ENCODE measurements around the gene TRUB1. TPM values are rescaled to one million over a fixed set of nuclear protein-coding genes. Genes with fewer than 3 reads are reported as not detected.

The TRUB1 gene
- total and polyA plus RNA-seq, 5 donors = 11.8 to 18.8 (median 15.4) TPM

Other genes starting within 250 kb of the TRUB1 start
- gene FHIP2A, start 116.4 kb upstream of the TRUB1 start, total RNA-seq = 10 to 100 TPM; 25.1 to 30.2 (median 27.8) TPM
- 7.3 TPM for gene FHIP2A, start 116.4 kb upstream of the TRUB1 start, polyA plus RNA-seq
- gene ATRNL1, start 155.2 kb downstream of the TRUB1 start, total RNA-seq = 1 to 10 TPM; 1.8 to 2.2 (median 2.1) TPM
- gene ATRNL1, start 155.2 kb downstream of the TRUB1 start, polyA plus RNA-seq = 0.75 TPM